Spinal cord (tissue), 10 donors: ENCODE results near the gene ATP9B. TPM values are rescaled to one million over a fixed set of nuclear protein-coding genes. Genes with fewer than 3 reads are reported as not detected.

Experiments used
- DNase-seq, 6 donors: peaks; one replicate each; pipeline versions ENCODE4 v3.0.0 to v3.0.0-alpha.2; 2013 to 2015; ENCODE audit warnings: low spot score in 6 of 6, low read depth in 4 of 6
- H3K27ac ChIP-seq: one replicate; pipeline ENCODE4 v1.5.1; 2013; ENCODE audit warnings: low read depth, low read length, control low read depth
- H3K27me3 ChIP-seq: one replicate; pipeline ENCODE4 v1.6.1; 2013; ENCODE audit warnings: low read length; ENCODE audit not compliant: control insufficient read depth, insufficient read depth
- H3K36me3 ChIP-seq: one replicate; pipeline ENCODE4 v1.6.1; 2013; ENCODE audit warnings: low read length; ENCODE audit not compliant: control insufficient read depth, insufficient read depth
- H3K4me1 ChIP-seq: one replicate; pipeline ENCODE4 v1.6.1; 2013; ENCODE audit warnings: low read length; ENCODE audit not compliant: control insufficient read depth, insufficient read depth
- H3K4me3 ChIP-seq: one replicate; pipeline ENCODE4 v1.5.1; 2013; ENCODE audit warnings: low read depth, low read length, control low read depth
- H3K9me3 ChIP-seq: one replicate; pipeline ENCODE4 v1.6.1; 2013; ENCODE audit warnings: low read length; ENCODE audit not compliant: control insufficient read depth, insufficient read depth
- whole genome bisulfite sequencing: methylation state at CpG from one replicate; pipeline ENCODE4 v1.1.5; 2013; ENCODE audit warnings: missing lambda C conversion rate; ENCODE audit not compliant: insufficient coverage; 5-methylcytosine and 5-hydroxymethylcytosine counted together
- polyA plus RNA-seq, 2 donors: library from polyadenylated mRNA; unstranded; fragments of 120-200 nt; gene quantifications; one replicate each; pipeline ENCODE4 v1.2.1, GENCODE V29; 2013; ENCODE audit not compliant: insufficient read length in 2 of 2
- total RNA-seq, 2 donors: library from RNA; depleted of rRNA in 1 of 2; stranded (reverse); fragments of 120-200 nt in 1 of 2; fragments of >200 nt in 1 of 2; gene quantifications; one replicate each; pipeline versions ENCODE4 v1.2.3 to v1.2.4, GENCODE V29; 2013 to 2014
- donor health status: healthy.

ATP9B gene
- total and polyA plus RNA-seq, 4 donors = 19.5 to 72.7 (median 35.6) TPM

GRCh38 chr18:79410731-79411613 lies 341.8 kb downstream of the ATP9B start:
- no peak overlapping the region for H3K27ac ChIP-seq
- H3K4me1 ChIP-seq = peaks cover 10% of the 10 kb centered on the region
- H3K4me3 ChIP-seq = no peak overlapping the region
- H3K27me3 ChIP-seq = no peaks in the 10 kb centered on the region
- no peak for DNase-seq
- H3K9me3 ChIP-seq = no peaks in the 10 kb centered on the region
- peaks cover 28% of the 10 kb centered on the region for H3K36me3 ChIP-seq
- 98% methylated on average over 71 of the region's 84 CpGs for WGBS

GRCh38 chr18:79411614-79412526 lies 342.7 kb downstream of the ATP9B start:
- no peaks in the 10 kb centered on the region for H3K27me3 ChIP-seq
- peak in 1 of 6 donors; percentile 57 for DNase-seq
- WGBS = 63% methylated on average over 38 of the region's 47 CpGs
- peaks cover 35% of the 10 kb centered on the region for H3K36me3 ChIP-seq
- H3K4me3 ChIP-seq = no peak overlapping the region
- H3K4me1 ChIP-seq = peaks cover 10% of the 10 kb centered on the region
- no peak overlapping the region for H3K27ac ChIP-seq
- no peaks in the 10 kb centered on the region for H3K9me3 ChIP-seq

GRCh38 chr18:79413025-79413424 lies 343.8 kb downstream of the ATP9B start:
- H3K27ac ChIP-seq = no peak overlapping the region
- H3K4me1 ChIP-seq = peaks cover 10% of the 10 kb centered on the region
- WGBS = 91% methylated on average over 16 of the region's 16 CpGs
- H3K36me3 ChIP-seq = peaks cover 37% of the 10 kb centered on the region
- DNase-seq = no peak
- H3K9me3 ChIP-seq = no peaks in the 10 kb centered on the region
- no peak overlapping the region for H3K4me3 ChIP-seq
- H3K27me3 ChIP-seq = no peaks in the 10 kb centered on the region

GRCh38 chr18:79413426-79413825 lies 344.2 kb downstream of the ATP9B start:
- Histone ChIP-seq H3K27ac (no peak overlapping the region), H3K4me1 (peaks cover 10% of the 10 kb centered on the region), H3K27me3 (no peaks in the 10 kb centered on the region), H3K4me3 (no peak overlapping the region), H3K36me3 (peaks cover 40% of the 10 kb centered on the region), H3K9me3 (no peaks in the 10 kb centered on the region)
- DNase-seq = no peak
- WGBS = 73% methylated on average over 16 of the region's 16 CpGs

- peaks cover 40% of the 10 kb centered on the region for H3K36me3 ChIP-seq
- H3K27ac ChIP-seq = no peak overlapping the region
- DNase-seq = no peak
- H3K27me3 ChIP-seq = no peaks in the 10 kb centered on the region
- H3K9me3 ChIP-seq = no peaks in the 10 kb centered on the region
- 85% methylated on average over 6 of the region's 9 CpGs for WGBS
- H3K4me1 ChIP-seq = peaks cover 10% of the 10 kb centered on the region
- no peak overlapping the region for H3K4me3 ChIP-seq
These were observed 344.7 kb downstream of the ATP9B start for GRCh38 chr18:79413901-79414300.

GRCh38 chr18:79416022-79416676 lies 347.0 kb downstream of the ATP9B start:
- Histone ChIP-seq H3K36me3 (peaks cover 36% of the 10 kb centered on the region), H3K4me1 (peaks cover 13% of the 10 kb centered on the region), H3K27ac (no peak overlapping the region), H3K4me3 (no peak overlapping the region), H3K27me3 (no peaks in the 10 kb centered on the region), H3K9me3 (no peaks in the 10 kb centered on the region)
- no peak for DNase-seq
- 90% methylated on average over 20 of the region's 24 CpGs for WGBS

- H3K4me3 ChIP-seq = no peak overlapping the region
- H3K9me3 ChIP-seq = no peaks in the 10 kb centered on the region
- WGBS = 88% methylated on average over 12 of the region's 12 CpGs
- DNase-seq = no peak
- no peaks in the 10 kb centered on the region for H3K27me3 ChIP-seq
- H3K36me3 ChIP-seq = peaks cover 38% of the 10 kb centered on the region
- H3K4me1 ChIP-seq = peaks cover 16% of the 10 kb centered on the region
- no peak overlapping the region for H3K27ac ChIP-seq
These were observed 347.5 kb downstream of the ATP9B start for GRCh38 chr18:79416677-79417052.

GRCh38 chr18:79418236-79418635 lies 349.0 kb downstream of the ATP9B start:
- no peak overlapping the region for H3K4me3 ChIP-seq
- DNase-seq = no peak
- no peaks in the 10 kb centered on the region for H3K27me3 ChIP-seq
- H3K36me3 ChIP-seq = peaks cover 39% of the 10 kb centered on the region
- WGBS = 95% methylated on average over 19 of the region's 19 CpGs
- H3K4me1 ChIP-seq = peaks cover 23% of the 10 kb centered on the region
- no peak overlapping the region for H3K27ac ChIP-seq
- no peaks in the 10 kb centered on the region for H3K9me3 ChIP-seq

GRCh38 chr18:79418642-79419041 lies 349.4 kb downstream of the ATP9B start:
- DNase-seq = no peak
- 89% methylated on average over 11 of the region's 11 CpGs for WGBS
- peaks cover 40% of the 10 kb centered on the region for H3K36me3 ChIP-seq

More at GRCh38 chr18:79418642-79419041, 349.4 kb downstream of the ATP9B start:
- H3K4me1 ChIP-seq = peaks cover 27% of the 10 kb centered on the region
- H3K27me3 ChIP-seq = no peaks in the 10 kb centered on the region
- no peak overlapping the region for H3K4me3 ChIP-seq
- H3K9me3 ChIP-seq = no peaks in the 10 kb centered on the region
- H3K27ac ChIP-seq = no peak overlapping the region
